HG02642 (cell line): ENCODE data around the gene ZNF319.

ENCODE experiments used
- ATAC-seq: cut with Tn5 transposase; IDR thresholded peaks from one replicate; pipeline ENCODE4 v1.9.1; 2021; ENCODE audit warnings: mild to moderate bottlenecking; ENCODE audit not compliant: unreplicated experiment, poor library complexity

ZNF319 gene

GRCh38 chr16:58037365-58038057, 37.0 kb upstream of the ZNF319 start:
- ATAC-seq, result no peak

- no peak for ATAC-seq
Measured at GRCh38 chr16:58036943-58037342, 36.5 kb upstream of the ZNF319 start.

GRCh38 chr16:58035356-58036170, 35.1 kb upstream of the ZNF319 start:
- no peak for ATAC-seq

GRCh38 chr16:58034774-58035173, 34.3 kb upstream of the ZNF319 start:
- ATAC-seq, result no peak

GRCh38 chr16:58034128-58034685, 33.7 kb upstream of the ZNF319 start:
- no peak for ATAC-seq

- ATAC-seq, result no peak
Measured at GRCh38 chr16:58032710-58033293, 32.3 kb upstream of the ZNF319 start.

GRCh38 chr16:58031016-58031800, 30.7 kb upstream of the ZNF319 start:
- no peak for ATAC-seq

- ATAC-seq, result no peak
Measured at GRCh38 chr16:58030136-58030840, 29.8 kb upstream of the ZNF319 start.

GRCh38 chr16:58029410-58029809, 28.9 kb upstream of the ZNF319 start:
- ATAC-seq, result no peak

- no peak for ATAC-seq
Measured at GRCh38 chr16:58028541-58029070, 28.1 kb upstream of the ZNF319 start.

- no peak for ATAC-seq
Measured at GRCh38 chr16:58027916-58028455, 27.5 kb upstream of the ZNF319 start.

- ATAC-seq, result no peak
Measured at GRCh38 chr16:58027161-58027915, 26.9 kb upstream of the ZNF319 start.

- ATAC-seq, result no peak
Measured at GRCh38 chr16:58026705-58027160, 26.3 kb upstream of the ZNF319 start.

GRCh38 chr16:58026139-58026704, 25.8 kb upstream of the ZNF319 start:
- peak; percentile 25 for ATAC-seq

GRCh38 chr16:58025351-58026138, 25.1 kb upstream of the ZNF319 start, which contains the start of gene MMP15:
Gene MMP15, plus strand, starts transcription at chr16:58025754. Its CDS starts 597 bp downstream, at chr16:58026351.
- peak; percentile 69 for ATAC-seq

GRCh38 chr16:58024486-58025350, 24.2 kb upstream of the ZNF319 start:
- no peak for ATAC-seq
